M059J (cell line): Measurements from ENCODE around the gene NKAPD1. TPM values are rescaled to one million over a fixed set of nuclear protein-coding genes. Genes with fewer than 3 reads are reported as not detected.
"Not testable (repeated sequence)": the region's sequence is repeated elsewhere in the genome, so short reads cannot be mapped to it uniquely, and the experiment has no call there.

Experiments used
- DNase-seq: peaks from one replicate; pipeline ENCODE4 v3.0.0-alpha.2; 2012; ENCODE audit warnings: low read depth
- total RNA-seq: library from RNA; depleted of rRNA; stranded (reverse); fragments of >200 nt; shearing (Covaris generic); gene quantifications from 2 replicates; pipeline ENCODE4 v1.2.3, GENCODE V29; 2014

Gene NKAPD1
- total RNA-seq, 1 experiment from 2014 or later: 26.1 TPM

DNA sequence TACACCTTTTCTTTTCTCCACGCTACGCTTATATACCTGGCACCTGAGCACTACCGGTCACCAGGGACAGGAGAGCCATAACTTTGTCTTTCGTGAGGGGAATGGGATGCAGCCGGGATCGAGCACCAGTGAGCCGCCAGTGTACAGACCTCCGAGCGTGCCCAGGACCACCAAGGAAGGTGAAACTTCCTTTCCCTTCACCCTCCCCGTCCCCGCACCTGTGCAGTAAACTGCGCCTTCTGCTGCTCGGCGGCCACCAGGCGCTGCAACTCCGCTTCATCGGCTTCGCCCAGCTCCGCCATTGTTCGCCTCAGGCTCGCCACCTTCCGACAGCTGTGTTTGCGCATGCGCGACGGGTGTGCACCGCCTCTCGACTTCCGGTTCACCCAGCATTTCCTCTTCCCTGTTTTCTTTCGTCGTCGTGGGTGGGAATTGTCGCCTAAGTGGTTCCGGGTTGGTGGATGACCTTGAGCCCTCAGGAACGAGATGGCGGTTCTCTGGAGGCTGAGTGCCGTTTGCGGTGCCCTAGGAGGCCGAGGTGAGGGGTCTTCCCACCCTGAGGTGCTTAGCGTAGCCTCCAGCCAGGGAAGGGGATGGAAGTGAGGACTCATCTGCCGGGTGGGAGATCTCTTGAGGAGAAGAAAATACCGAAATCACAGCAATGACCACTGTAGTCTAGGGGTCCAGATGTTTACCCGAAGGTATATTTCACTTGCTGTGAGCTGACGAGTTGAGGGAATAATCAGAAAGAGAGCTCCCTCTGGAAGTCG lies 12.5 kb downstream of the NKAPD1 start, which contains the start of the genes SDHD and TIMM8B:
TSS of gene SDHD (plus strand) at position 452 of the 770 bp plus-strand sequence. CDS start at position 487, 35 bp downstream.
TSS of gene TIMM8B (minus strand) at position 335 of the 770 bp plus-strand sequence. CDS start at position 302, 33 bp downstream.
- peak; percentile 98 for DNase-seq

DNA sequence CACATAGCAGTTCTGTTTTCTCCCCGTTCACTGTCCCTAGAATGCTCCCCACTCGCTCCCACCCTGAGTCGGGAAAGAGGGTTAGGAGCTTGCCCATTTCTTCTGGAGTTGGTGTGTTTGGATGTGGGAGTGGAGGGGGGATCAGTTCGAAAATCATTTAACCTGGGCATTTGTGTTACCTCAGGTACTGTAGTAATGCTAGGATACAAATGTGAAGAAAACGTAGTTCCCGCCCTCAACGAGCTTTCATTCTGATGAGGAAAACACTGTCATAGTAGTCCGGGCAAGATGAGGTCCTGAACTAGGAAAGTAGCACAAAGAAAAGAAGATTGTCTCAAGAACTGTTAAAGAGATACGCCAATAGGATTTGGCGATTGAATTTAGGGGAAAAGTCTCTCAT lies 13.1 kb downstream of the NKAPD1 start:
- peak; percentile 7 for DNase-seq

DNA sequence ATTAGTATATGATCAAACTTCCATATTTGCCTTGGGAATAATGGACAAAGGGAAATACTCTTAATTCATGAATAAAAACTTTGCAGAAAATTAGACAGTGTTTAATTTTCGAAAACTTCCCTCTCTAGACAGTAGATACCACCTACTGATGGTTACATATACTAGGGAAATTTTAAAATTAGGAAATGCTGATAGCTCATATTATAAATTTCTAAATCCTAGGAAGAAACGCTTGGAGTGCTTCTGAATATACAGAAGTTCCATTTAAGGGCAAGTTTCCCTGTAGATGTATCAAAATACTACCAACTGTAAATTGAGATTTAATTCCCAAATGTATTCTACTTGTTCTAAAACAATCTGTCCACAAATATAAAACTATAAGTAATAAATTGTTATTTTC lies 21.2 kb downstream of the NKAPD1 start:
- not testable (repeated sequence) for DNase-seq

DNA sequence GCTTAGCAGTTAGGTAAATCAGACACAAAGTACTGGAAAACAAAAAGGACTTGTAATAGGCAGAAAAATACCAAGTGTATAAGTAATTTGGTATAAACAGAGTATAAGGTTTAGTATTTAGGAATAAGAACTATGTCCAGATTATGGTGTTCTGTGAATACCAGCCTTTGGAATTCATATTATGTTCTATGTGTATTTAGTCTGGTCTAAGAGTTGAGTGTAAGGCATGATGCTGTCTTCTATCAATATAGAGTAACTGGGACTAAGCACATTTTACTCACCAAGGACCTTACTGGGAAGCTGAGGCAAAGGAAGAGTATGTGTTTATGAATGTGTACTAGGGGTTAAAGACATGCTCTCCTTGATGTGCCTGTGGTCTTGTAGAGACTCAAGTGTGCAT lies 22.1 kb downstream of the NKAPD1 start:
- no peak for DNase-seq

DNA sequence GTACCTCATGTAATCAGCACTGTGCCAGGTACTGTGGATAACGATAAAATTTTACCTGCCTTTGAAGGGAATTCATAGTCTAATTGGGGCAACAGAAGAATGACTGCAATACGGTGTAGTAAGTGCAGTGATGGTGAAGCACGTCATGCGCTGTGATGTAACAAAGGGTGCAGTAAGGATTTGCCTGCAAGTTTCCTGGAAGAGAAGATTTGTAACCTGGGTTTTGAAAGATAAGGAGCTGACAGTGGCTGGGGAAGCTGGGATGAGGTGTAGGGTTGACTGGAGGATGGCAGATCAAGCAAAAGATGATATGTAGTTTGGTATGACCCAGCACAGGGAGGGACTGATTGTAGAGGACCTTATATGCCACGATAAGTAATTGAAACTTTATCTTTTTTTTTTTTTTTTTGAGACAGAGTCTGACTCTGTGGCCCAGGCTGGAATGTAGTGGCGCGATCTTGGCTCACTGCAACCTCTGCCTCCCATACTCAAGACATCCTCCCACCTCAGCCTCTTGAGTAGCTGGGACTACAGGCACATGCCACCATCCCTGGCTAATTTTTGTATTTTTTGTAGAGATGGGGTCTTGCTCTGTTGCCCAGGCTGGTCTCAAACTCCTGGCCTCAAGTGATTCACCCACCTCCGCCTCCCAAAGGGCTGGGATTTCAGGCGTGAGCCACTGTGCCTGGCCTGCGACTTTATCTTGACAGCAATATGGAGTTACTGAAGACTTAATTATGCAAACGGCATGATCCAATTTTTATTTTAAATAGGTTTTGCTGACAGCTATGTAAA lies 23.8 kb downstream of the NKAPD1 start:
- DNase-seq: no peak

DNA sequence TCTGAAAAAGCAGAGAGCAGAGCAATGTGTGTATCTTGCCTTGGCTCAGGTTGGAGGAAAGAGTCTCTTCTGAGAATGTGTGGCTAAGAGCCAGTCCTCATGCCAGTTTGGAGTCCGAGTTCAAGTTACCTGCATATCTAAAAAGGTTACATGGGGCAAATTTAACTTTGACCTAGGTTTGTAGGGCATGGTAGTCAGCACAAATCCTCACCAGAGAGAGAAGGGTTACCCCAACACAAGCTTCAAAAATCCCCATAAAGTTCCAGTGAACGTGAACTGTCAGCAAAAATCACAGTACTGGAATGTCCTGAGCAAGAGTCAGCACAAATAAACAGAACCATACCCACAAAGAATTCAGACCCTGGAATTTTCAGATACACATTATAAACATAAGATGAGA lies 26.4 kb downstream of the NKAPD1 start:
- no peak for DNase-seq

DNA sequence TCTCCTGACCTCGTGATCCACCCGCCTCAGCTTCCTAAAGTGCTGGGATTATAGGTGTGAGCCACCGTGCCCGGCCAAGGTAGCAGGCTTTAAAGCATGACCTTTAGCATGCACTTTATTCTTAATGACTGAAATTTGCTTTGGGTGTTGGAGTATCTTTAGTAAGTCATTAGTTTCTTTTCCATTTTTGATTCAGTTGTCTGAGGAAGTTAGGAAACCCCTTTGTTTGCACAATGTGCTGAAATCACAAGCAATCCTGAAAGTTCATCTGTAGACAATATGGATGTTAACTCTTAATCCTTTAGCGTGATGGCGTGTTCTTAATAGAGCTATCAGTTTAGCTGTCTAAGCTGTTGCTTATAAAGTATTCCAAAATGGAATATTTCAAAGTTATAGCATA lies 29.3 kb downstream of the NKAPD1 start:
- no peak for DNase-seq

DNA sequence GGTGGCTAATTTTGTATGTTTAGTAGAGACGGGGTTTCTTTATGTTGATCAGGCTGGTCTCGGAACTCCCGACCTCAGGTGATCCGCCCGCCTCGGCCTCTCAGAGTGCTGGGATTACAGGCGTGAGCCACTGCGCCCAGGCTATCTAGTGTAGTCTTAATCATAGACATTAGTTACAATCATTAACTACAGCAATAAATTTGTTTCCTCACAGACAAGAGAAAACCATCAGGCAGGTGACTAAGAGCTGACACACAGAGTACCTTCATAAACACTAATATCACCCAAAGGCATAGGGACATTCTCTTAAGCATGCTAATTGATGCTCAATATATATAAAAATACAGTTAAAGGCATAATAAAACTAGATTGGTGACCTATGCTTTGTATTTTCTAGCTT lies 32.0 kb downstream of the NKAPD1 start:
- DNase-seq: peak; percentile 47

DNA sequence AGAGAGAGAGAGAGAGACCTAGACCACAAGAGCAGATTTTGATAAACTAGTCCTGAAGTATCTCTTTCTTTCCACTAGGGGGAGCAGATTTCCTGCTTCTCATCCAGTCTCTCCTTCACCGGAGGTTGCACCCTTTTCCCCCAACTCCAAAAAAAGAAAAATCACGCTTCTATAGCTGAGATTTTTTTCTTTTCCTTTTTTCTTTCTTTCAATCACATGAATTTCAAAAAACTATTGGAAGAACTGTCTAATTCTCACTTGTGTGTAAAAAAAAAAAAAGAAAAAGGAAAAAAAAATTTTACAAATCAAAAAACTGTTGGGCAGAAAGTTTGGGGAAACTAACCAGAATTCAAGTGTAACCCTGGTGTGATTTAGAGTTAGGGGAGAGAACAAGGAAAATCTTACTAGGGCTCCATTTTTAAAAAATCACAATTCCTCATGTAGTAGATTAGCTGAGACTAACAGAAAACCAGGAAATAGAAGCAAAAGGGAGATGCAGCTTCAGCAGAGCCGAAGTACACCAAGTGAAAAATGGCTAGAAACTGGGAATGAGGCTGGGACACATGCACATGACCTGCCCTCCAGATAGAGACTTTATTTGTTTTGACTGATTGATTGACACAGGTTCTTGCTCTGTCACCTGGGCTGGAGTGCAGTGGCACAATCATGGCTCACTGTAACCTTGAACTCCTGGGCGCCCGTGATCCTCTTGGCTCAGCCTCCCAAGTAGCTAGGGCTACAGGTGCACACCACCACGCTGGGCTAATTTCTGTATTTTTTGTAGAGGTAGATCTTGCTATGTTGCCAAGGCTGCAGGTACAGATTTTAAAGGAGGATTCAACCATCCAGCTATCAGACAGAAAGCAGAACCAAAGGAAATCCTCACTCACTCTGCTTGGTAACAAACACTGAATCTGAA lies 39.7 kb downstream of the NKAPD1 start:
- DNase-seq: peak; percentile 66

DNA sequence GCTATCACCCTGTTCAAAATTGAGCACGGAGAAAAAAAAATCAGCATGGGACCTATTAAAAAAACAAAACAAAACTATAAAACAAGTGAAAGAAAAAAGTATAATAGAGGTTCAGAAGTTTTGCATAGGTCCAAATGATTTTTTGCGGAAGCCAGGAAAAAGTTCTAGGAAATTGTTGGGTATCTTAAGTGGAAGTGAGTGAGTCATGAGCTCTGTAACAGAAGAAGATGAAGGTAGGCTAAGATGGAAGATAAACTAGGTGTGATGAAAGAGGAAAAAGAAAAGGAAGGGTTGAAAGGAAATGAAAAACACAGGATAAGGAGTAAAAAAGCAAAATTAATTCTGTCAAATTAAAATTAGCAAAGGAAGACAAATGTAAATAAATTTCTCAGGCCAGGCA lies 40.4 kb downstream of the NKAPD1 start:
- DNase-seq: no peak

DNA sequence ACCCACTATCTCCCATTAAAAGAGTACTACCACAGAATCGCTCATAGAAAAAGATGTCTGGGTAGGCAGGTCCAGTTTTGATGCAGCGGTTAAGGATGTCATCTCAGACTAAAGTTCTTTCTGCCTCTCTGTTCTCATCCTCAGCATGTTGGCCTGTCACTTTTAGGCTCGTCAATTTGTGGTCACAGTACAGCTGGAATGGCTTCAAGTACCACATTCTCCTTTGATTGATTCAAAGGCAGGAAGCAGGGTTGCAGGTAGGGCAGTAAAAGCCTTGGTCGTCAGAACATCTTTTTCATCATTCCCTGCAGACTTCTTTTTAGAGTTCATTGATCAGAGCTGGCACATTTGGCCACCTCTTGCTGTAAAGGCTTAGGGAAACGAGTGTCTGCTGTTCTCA lies 41.3 kb downstream of the NKAPD1 start:
- no peak for DNase-seq

DNA sequence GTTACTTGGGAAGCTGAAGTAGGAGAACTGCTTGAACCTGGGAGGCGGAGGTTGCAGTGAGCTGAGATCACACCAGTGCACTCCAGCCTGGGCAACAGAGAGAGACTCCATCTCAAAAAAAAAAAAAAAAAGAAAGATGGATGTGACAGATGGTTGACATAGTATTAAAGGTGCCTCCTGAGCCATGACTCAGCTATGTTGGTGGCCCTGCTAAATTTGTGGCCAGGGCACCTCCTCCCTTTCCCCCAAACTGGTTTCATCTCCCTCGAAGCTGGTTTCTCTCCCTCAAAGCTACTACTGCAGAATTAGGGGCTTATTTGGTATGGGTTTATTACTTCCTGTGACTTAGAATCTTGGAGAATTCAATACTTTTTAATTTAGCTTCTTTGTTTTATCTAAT lies 44.1 kb downstream of the NKAPD1 start:
- no peak for DNase-seq

DNA sequence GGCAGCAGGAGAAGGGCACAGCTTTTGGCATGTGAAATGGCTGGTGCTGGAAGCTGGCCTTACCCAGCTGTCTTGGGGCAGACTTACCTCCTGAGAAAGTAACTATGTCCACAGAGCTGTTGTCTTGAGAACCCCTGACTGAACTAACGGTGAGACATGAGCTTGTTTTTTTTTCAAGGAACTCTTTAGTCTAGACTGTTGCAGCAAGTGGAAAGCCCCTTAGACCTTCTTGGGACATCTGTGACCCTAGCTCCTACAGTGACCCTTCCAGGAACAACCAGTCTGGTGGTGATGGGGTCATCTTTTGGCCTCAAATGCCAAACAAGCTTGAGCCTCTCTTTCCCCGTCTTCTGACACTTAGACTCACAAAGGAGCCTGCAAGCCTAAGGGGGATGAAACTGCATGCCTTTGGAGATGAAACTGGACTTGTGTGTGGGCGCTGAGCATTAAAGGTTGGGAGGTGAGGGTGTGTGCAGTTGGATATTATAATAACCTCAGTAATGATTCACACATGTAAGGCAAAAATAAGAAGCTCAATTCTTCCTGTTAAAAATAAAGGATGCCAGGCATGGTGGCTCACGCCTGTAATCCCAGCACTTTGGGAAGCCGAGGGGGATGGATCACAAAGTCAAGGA lies 48.0 kb downstream of the NKAPD1 start:
- DNase-seq: no peak

DNA sequence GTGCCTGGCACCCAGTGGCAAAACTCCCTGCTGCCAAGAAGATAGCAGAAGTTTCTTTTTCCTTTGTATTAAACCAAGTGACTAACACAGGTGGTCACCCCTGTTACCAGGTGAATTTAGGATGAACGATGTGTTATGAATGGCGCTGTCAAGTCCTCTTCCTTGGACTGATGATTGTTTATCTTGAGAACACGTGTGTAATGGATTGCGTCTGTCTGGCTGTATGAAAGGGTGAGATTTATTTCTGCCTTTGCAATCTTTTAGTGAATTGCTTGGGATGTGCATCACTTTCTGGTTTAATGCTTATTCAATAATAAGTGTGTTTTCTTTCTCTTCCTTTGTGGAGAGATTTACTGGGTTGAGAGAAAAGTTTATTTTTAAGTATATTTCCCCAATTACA lies 49.0 kb downstream of the NKAPD1 start:
- no peak for DNase-seq

DNA sequence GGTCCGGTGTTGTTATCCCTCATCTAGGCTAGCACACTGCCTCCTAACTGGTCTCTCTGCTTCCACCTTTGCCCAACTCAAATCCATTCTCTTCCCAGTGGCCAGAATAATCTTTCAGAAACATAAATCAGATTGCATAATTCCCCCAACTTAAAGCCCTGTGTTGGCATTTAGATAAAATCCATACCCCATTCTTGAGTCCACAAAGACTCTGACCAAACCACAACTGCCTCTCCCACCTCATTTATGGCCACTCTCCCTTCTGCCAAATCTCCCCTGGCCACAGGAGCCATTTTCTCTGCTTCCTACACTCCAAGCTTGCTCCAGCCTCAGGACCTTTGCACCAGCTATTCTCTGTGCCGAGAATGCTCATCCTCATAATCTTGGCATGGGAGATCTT lies 53.0 kb downstream of the NKAPD1 start:
- DNase-seq: no peak

DNA sequence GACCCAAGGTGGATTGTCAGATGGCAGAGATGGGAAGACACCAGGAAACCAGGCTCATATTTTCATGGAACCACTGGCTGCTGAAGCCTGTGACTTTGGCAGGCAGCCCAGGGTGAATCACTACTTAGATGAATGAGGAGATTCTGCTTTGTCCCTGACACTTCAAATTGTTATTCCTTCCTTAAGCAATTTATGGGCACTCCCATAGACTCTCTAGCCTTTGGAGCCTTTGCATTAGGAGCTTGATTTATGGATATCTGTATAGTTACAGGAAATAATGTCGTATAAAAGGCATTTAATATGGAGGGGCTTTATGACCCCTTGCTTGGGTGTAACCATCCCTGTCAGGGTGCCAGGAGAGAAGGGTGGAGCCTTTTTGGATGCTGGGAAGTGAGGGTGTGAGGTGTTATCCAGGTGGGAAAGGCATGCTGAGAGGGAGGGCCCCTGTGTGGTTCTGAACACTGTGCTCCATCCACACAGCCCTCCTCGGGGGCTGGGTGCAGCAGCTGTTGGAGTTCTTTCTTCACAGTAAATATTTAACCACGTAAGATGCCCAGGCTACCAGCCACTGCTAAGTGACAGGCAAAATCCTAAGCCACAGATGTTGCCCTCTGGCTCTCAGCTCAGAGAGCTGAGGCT lies 54.5 kb downstream of the NKAPD1 start:
- peak; percentile 94 for DNase-seq

DNA sequence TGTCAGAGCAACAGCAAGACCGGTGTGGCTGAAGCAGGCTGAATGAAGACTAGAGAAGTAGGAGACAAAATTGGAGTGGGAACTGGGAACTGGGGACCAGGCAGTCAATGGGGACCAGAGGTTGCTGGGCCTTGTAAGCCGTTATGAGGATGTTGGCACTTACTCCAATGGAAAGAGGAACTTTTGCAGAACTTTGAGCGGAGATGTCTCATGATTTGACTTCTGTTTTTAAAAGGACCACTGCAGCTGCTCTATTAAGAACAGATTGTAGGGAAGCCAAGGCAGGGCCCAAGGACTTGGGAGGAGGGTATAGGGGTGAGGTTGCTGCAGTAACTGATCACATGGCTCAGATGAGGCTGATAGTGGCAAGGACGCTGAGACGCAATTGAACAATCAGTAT lies 55.6 kb downstream of the NKAPD1 start:
- no peak for DNase-seq

DNA sequence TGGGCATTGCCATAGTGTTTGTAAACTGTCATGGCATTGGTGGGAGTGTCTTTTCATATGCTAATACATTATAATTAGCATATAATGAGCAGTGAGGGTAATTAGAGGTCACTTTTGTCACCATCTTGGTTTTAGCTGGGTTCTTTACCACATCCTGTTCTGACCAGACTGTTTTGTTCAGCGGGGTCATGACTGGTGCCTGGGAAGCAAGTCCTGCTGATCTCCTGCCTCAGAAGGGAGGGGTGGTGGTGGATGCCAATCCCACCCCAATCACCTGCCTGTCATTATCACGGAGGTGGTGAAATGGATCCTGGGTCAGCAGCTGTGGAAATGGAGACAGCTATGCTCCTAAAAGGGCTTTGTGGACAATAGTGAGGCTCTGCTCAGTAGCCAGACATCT lies 58.6 kb downstream of the NKAPD1 start:
- peak; percentile 52 for DNase-seq

DNA sequence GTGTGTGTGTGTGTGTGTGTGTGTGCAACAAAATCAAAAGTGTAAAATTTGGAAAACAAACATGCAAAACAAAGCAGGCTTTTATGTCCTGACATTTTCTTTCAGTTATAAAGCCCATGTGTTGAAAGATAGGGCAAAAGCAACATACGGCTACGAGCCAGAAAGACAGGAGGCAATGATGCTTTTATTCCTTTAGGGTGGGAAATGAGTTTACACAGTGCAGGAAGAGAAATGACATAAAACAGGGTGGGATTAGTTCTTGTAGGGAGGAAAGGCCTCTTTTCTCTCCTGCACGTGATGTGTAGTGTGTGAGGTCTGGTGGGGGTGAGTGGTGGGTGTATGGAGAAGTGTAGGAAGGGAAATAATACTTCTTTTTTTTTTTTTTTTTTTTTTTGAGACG lies 60.4 kb downstream of the NKAPD1 start:
- no peak for DNase-seq
